ENCODE measurements around the gene CUX1. TPM values are rescaled to one million over a fixed set of nuclear protein-coding genes. Genes with fewer than 3 reads are reported as not detected.

Gene CUX1
- total RNA-seq, 1 experiment from 2014 or later: 64.3 TPM

DNA sequence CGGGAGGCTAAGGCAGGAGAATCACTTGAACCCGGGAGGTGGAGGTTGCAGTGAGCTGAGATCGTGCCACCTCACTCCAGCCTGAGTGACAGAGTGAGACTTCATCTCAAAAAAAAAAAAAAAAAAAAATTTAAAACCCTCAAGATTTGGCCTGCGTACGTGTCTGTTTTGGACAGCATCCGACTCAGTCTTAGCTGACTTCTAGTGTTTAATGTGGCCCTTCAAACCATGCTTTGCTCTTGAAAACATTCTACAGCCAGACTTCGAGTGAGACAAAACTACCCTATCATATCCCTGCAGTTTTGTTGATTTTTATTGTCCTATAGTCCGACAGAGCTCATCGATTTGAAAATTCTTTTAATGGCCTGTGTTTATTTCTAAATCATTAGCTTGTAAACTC, 242.1 kb downstream of the CUX1 start:
- CTCF ChIA-PET: no interaction called here
- peaks cover 26% of the 10 kb centered on the region for H3K4me1 Mint-ChIP-seq

DNA sequence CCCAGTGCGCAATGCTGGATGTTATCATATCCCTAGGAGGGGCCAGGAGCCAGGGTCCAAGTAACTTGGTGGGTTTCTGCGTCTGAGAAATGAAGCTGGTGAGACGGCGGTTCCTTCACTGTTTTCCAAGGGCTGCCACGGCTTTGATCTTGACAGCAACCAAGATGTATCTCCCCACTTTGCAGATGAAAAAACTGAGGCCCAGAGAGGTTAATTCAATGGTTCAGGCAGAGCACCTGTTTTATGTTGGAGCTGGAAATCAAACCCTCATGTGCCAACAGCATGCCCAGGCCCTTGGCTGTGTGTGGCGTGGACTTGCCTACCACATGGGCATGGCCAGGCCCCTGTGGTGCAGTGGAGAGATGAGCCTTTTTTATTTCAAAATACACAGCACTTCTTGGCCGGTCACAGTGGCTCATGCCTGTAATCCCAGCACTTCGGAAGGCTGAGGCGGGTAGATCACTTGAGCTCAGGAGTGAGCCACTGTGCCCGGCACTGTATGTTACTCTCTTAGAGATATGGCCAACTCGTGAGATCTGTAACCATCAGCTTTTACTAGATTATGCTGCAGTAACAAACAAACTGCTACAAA, 244.0 kb downstream of the CUX1 start:
- DNase-seq (ENCODE audit: low spot score): no peak
- Mint-ChIP-seq H3K27ac (peak overlapping the region; percentile 85), H3K9me3 (no peaks in the 10 kb centered on the region), H3K4me1 (peaks cover 39% of the 10 kb centered on the region), H3K27me3 (ENCODE audit: low read depth) (no peaks in the 10 kb centered on the region), H3K36me3 (0 out of 2 replicates have a peak, but pooled peaks cover 2% of the 10 kb centered on the region), H3K4me3 (no peak overlapping the region)
- ATAC-seq: no peak
- TF ChIP-seq, protein P1, sequence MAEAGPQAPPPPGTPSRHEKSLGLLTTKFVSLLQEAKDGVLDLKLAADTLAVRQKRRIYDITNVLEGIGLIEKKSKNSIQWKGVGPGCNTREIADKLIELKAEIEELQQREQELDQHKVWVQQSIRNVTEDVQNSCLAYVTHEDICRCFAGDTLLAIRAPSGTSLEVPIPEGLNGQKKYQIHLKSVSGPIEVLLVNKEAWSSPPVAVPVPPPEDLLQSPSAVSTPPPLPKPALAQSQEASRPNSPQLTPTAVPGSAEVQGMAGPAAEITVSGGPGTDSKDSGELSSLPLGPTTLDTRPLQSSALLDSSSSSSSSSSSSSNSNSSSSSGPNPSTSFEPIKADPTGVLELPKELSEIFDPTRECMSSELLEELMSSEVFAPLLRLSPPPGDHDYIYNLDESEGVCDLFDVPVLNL (CRISPR knock-in tag; IDR thresholded peaks at IDR 0.05; ENCODE audit: borderline replicate concordance, low read depth): no peak
- TF ChIP-seq, protein P2, sequence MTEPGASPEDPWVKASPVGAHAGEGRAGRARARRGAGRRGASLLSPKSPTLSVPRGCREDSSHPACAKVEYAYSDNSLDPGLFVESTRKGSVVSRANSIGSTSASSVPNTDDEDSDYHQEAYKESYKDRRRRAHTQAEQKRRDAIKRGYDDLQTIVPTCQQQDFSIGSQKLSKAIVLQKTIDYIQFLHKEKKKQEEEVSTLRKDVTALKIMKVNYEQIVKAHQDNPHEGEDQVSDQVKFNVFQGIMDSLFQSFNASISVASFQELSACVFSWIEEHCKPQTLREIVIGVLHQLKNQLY (CRISPR knock-in tag; IDR thresholded peaks at IDR 0.05): no peak
- no peak for TF ChIP-seq JAZF1 (CRISPR knock-in tag; IDR thresholded peaks at IDR 0.05)
- TF ChIP-seq, protein P3, sequence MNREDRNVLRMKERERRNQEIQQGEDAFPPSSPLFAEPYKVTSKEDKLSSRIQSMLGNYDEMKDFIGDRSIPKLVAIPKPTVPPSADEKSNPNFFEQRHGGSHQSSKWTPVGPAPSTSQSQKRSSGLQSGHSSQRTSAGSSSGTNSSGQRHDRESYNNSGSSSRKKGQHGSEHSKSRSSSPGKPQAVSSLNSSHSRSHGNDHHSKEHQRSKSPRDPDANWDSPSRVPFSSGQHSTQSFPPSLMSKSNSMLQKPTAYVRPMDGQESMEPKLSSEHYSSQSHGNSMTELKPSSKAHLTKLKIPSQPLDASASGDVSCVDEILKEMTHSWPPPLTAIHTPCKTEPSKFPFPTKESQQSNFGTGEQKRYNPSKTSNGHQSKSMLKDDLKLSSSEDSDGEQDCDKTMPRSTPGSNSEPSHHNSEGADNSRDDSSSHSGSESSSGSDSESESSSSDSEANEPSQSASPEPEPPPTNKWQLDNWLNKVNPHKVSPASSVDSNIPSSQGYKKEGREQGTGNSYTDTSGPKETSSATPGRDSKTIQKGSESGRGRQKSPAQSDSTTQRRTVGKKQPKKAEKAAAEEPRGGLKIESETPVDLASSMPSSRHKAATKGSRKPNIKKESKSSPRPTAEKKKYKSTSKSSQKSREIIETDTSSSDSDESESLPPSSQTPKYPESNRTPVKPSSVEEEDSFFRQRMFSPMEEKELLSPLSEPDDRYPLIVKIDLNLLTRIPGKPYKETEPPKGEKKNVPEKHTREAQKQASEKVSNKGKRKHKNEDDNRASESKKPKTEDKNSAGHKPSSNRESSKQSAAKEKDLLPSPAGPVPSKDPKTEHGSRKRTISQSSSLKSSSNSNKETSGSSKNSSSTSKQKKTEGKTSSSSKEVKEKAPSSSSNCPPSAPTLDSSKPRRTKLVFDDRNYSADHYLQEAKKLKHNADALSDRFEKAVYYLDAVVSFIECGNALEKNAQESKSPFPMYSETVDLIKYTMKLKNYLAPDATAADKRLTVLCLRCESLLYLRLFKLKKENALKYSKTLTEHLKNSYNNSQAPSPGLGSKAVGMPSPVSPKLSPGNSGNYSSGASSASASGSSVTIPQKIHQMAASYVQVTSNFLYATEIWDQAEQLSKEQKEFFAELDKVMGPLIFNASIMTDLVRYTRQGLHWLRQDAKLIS (CRISPR knock-in tag; IDR thresholded peaks at IDR 0.05; ENCODE audit: borderline replicate concordance): no peak
- ChIA-PET POLR2A (no interaction called here), CTCF (interaction anchor here (0.7 kb wide), 1 partner anchor 8 kb away, joined by 3 read pairs; no protein-coding TSS in a partner anchor)

More for the DNA sequence above, 242.1 kb downstream of the CUX1 start:
- Mint-ChIP-seq H3K36me3 (peaks cover 19% of the 10 kb centered on the region), H3K9me3 (peaks cover 13% of the 10 kb centered on the region), H3K27ac (no peak overlapping the region), H3K4me3 (no peak overlapping the region), H3K27me3 (ENCODE audit: low read depth) (no peaks in the 10 kb centered on the region)
- TF ChIP-seq RELA (CRISPR knock-in tag; IDR thresholded peaks at IDR 0.05; ENCODE audit: borderline replicate concordance): no peak
- TF ChIP-seq, protein P4, sequence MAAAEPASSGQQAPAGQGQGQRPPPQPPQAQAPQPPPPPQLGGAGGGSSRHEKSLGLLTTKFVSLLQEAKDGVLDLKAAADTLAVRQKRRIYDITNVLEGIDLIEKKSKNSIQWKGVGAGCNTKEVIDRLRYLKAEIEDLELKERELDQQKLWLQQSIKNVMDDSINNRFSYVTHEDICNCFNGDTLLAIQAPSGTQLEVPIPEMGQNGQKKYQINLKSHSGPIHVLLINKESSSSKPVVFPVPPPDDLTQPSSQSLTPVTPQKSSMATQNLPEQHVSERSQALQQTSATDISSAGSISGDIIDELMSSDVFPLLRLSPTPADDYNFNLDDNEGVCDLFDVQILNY (CRISPR knock-in tag; IDR thresholded peaks at IDR 0.05): no peak
- TF ChIP-seq GRHL2 (CRISPR knock-in tag; IDR thresholded peaks at IDR 0.05; ENCODE audit: insufficient replicate concordance, severe bottlenecking): no peak
- no peak for DNase-seq (ENCODE audit: low spot score)
- no peak for ATAC-seq
- POLR2A ChIA-PET: no interaction called here

DNA sequence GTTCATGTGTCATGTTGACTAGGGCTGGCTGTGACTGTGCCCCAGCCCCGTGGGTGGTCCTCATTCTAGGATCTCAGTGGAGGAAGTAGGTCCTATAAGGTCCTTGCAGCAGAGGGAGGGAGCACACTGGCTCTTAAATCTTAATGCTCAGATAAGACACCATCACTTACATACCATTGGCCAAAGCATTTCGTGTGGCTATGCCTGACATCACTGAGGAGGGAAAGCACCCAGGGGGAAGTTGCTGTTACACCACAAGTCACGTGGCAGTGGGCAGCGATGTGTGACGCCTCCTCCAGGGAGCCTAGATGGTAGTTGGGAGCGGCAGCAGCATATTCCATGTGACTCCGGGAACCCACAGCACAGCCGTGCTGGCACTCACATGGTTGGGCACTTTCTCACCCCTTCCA, 244.6 kb downstream of the CUX1 start:
- Mint-ChIP-seq H3K4me3 (no peak overlapping the region), H3K27ac (peak overlapping the region; percentile 85), H3K4me1 (peaks cover 39% of the 10 kb centered on the region), H3K36me3 (0 out of 2 replicates have a peak, but pooled peaks cover 2% of the 10 kb centered on the region), H3K27me3 (ENCODE audit: low read depth) (no peaks in the 10 kb centered on the region), H3K9me3 (no peaks in the 10 kb centered on the region)
- TF ChIP-seq KAT7 (CRISPR knock-in tag; IDR thresholded peaks at IDR 0.05; ENCODE audit: borderline replicate concordance) (no peak), ZNF423 (CRISPR knock-in tag; IDR thresholded peaks at IDR 0.05) (no peak), CBFB (CRISPR knock-in tag; IDR thresholded peaks at IDR 0.05; ENCODE audit: low read depth) (no peak), ZNF317 (CRISPR knock-in tag; IDR thresholded peaks at IDR 0.05; ENCODE audit: borderline replicate concordance, low read depth) (no peak), TEAD4 (CRISPR knock-in tag; IDR thresholded peaks at IDR 0.05) (no peak), RORB (CRISPR knock-in tag; IDR thresholded peaks at IDR 0.05) (no peak), SOX15 (CRISPR knock-in tag; IDR thresholded peaks at IDR 0.05) (no peak), ATF1 (CRISPR knock-in tag; IDR thresholded peaks at IDR 0.05) (no peak), ELF4 (CRISPR knock-in tag; IDR thresholded peaks at IDR 0.05; ENCODE audit: low read depth) (no peak), HMGA2 (CRISPR knock-in tag; IDR thresholded peaks at IDR 0.05) (no peak), NR2C2 (CRISPR knock-in tag; IDR thresholded peaks at IDR 0.05) (no peak)
- TF ChIP-seq, protein P5, sequence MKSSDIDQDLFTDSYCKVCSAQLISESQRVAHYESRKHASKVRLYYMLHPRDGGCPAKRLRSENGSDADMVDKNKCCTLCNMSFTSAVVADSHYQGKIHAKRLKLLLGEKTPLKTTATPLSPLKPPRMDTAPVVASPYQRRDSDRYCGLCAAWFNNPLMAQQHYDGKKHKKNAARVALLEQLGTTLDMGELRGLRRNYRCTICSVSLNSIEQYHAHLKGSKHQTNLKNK (CRISPR knock-in tag; IDR thresholded peaks at IDR 0.05): no peak
- no peak for DNase-seq (ENCODE audit: low spot score)
- ChIA-PET CTCF (interaction anchor here (0.7 kb wide), 1 partner anchor 8 kb away, joined by 3 read pairs; no protein-coding TSS in a partner anchor), POLR2A (no interaction called here)
- ATAC-seq: no peak
